Middle frontal gyrus (tissue), 1 donor: ENCODE results near the gene FAM216B.

Experiments
- DNase-seq: peaks from one replicate; pipeline ENCODE4 v3.0.0-alpha.2; 2015; ENCODE audit warnings: low spot score; ENCODE audit errors: extremely low spot score

Gene FAM216B

GRCh38 chr13:42832341-42833096, 51.1 kb downstream of the FAM216B start:
- DNase-seq: no peak

GRCh38 chr13:42834946-42835345, 53.6 kb downstream of the FAM216B start:
- DNase-seq: no peak

GRCh38 chr13:42836930-42837690, 55.7 kb downstream of the FAM216B start:
- no peak for DNase-seq
